HG03342 (cell line): Measurements from ENCODE around the gene DACH1.
A peak's percentile ranks its signal among the peaks of the same experiment; 100 is the strongest.

Experiments used
- ATAC-seq: cut with Tn5 transposase; IDR thresholded peaks from one replicate; pipeline ENCODE4 v1.9.1; 2021; ENCODE audit warnings: mild to moderate bottlenecking, moderate library complexity; ENCODE audit not compliant: unreplicated experiment

The DACH1 gene

GRCh38 chr13:71503781-71504180, 363.2 kb downstream of the DACH1 start:
- no peak for ATAC-seq

- no peak for ATAC-seq
These were observed 367.0 kb downstream of the DACH1 start for GRCh38 chr13:71499944-71500514.

- no peak for ATAC-seq
These were observed 367.8 kb downstream of the DACH1 start for GRCh38 chr13:71499235-71499634.

GRCh38 chr13:71493189-71493588, 373.8 kb downstream of the DACH1 start:
- no peak for ATAC-seq

GRCh38 chr13:71492346-71492871, 374.6 kb downstream of the DACH1 start:
- ATAC-seq = no peak

GRCh38 chr13:71491010-71491409, 376.0 kb downstream of the DACH1 start:
- no peak for ATAC-seq

- ATAC-seq = no peak
These were observed 378.0 kb downstream of the DACH1 start for GRCh38 chr13:71489041-71489440.

GRCh38 chr13:71488201-71488600, 378.8 kb downstream of the DACH1 start:
- no peak for ATAC-seq

GRCh38 chr13:71485913-71486312, 381.1 kb downstream of the DACH1 start:
- no peak for ATAC-seq

GRCh38 chr13:71483733-71484132, 383.3 kb downstream of the DACH1 start:
- ATAC-seq = no peak

GRCh38 chr13:71481501-71481900, 385.5 kb downstream of the DACH1 start:
- ATAC-seq = no peak

- no peak for ATAC-seq
These were observed 386.0 kb downstream of the DACH1 start for GRCh38 chr13:71481046-71481445.

GRCh38 chr13:71477735-71478134, 389.3 kb downstream of the DACH1 start:
- ATAC-seq = no peak

GRCh38 chr13:71474936-71475335, 392.1 kb downstream of the DACH1 start:
- ATAC-seq = no peak

- no peak for ATAC-seq
These were observed 397.4 kb downstream of the DACH1 start for GRCh38 chr13:71469626-71470025.

GRCh38 chr13:71464686-71465085, 402.3 kb downstream of the DACH1 start:
- ATAC-seq = no peak

GRCh38 chr13:71461892-71462291, 405.1 kb downstream of the DACH1 start:
- ATAC-seq = no peak

GRCh38 chr13:71460211-71460610, 406.8 kb downstream of the DACH1 start:
- peak; percentile 46 for ATAC-seq

GRCh38 chr13:71459708-71460107, 407.3 kb downstream of the DACH1 start:
- ATAC-seq = no peak

GRCh38 chr13:71457645-71458044, 409.4 kb downstream of the DACH1 start:
- no peak for ATAC-seq

GRCh38 chr13:71456136-71456535, 410.9 kb downstream of the DACH1 start:
- no peak for ATAC-seq

GRCh38 chr13:71454509-71454908, 412.5 kb downstream of the DACH1 start:
- ATAC-seq = no peak

- ATAC-seq = no peak
These were observed 418.8 kb downstream of the DACH1 start for GRCh38 chr13:71448080-71448630.
